ENCODE measurements around the gene JAG1. TPM values are rescaled to one million over a fixed set of nuclear protein-coding genes. Genes with fewer than 3 reads are reported as not detected.

Gene JAG1
- total RNA-seq, 1 experiment from 2014 or later, result 176 TPM

DNA sequence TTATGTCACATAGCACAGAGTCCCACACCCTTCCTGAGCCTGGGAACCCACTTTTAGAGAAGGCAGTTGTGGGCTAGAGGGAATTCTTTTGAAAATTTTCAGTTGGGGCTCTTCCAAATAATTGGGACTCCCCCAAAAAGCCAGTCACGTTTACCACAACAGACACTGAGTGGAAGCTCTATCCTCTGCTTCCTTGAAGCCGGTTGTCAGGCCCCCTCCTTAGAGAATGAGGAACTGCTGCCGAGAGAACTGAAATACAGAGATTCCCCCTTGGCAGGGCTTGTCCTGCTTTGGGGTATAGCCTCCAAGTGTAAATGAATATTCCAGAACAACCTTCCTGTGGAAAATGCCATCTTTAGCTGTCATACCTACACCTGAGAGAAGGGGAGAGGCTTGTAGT is 2.7 kb upstream of the JAG1 start:
- Histone ChIP-seq H3K9me3 (ENCODE audit: low read length) (no peaks in the 10 kb centered on the region), H3K4me2 (ENCODE audit: low read length) (no peak overlapping the region), H3K9me2 (replicated peaks; ENCODE audit: low read length) (no peaks in the 10 kb centered on the region), H3K4me1 (ENCODE audit: insufficient read depth, low read length) (peaks cover 30% of the 10 kb centered on the region), H3K27me3 (ENCODE audit: low read length) (no peaks in the 10 kb centered on the region), H2AFZ (ENCODE audit: low read length) (no peak overlapping the region), H3K27ac (ENCODE audit: low read length) (no peak overlapping the region), H3F3A (ENCODE audit: low read length, unreplicated experiment) (no peaks in the 10 kb centered on the region), H3K79me2 (ENCODE audit: low read length) (peaks cover 38% of the 10 kb centered on the region), H3K9ac (ENCODE audit: low read length) (no peak overlapping the region), H3K36me3 (ENCODE audit: low read depth, low read length) (peaks cover 9% of the 10 kb centered on the region), H3K4me3 (ENCODE audit: low read length) (no peak overlapping the region), H4K20me1 (ENCODE audit: low read length) (peaks cover 16% of the 10 kb centered on the region)
- ATAC-seq (no peak), DNase-seq (no peak)
- ChIA-PET CTCF (interaction anchor here (0.5 kb wide), 1 partner anchor 85 kb away, joined by 3 read pairs; no protein-coding TSS in a partner anchor), POLR2A (ENCODE audit: unreplicated experiment) (interaction anchor here (0.8 kb wide), 1 partner anchor 597 kb away, joined by 3 read pairs; no protein-coding TSS in a partner anchor)
- TF ChIP-seq, protein P1, sequence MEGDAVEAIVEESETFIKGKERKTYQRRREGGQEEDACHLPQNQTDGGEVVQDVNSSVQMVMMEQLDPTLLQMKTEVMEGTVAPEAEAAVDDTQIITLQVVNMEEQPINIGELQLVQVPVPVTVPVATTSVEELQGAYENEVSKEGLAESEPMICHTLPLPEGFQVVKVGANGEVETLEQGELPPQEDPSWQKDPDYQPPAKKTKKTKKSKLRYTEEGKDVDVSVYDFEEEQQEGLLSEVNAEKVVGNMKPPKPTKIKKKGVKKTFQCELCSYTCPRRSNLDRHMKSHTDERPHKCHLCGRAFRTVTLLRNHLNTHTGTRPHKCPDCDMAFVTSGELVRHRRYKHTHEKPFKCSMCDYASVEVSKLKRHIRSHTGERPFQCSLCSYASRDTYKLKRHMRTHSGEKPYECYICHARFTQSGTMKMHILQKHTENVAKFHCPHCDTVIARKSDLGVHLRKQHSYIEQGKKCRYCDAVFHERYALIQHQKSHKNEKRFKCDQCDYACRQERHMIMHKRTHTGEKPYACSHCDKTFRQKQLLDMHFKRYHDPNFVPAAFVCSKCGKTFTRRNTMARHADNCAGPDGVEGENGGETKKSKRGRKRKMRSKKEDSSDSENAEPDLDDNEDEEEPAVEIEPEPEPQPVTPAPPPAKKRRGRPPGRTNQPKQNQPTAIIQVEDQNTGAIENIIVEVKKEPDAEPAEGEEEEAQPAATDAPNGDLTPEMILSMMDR (conservative IDR thresholded peaks at IDR 0.05; ENCODE audit: low read depth, low read length), result no peak
- TF ChIP-seq EZH2phosphoT487 (IDR thresholded peaks at IDR 0.05; ENCODE audit: borderline replicate concordance, low read length) (no peak), EZH2 (IDR thresholded peaks at IDR 0.05; ENCODE audit: low read length, unreplicated experiment) (no peak)
- BruUV-seq (replicated peaks), result no TSS peak
- intact Hi-C loops (cut with micrococcal nuclease), result loop anchor here (10.0 kb wide), 1 partner anchor 778 kb away; no protein-coding TSS in a partner anchor

- Histone ChIP-seq H3K4me2 (ENCODE audit: low read length) (peak overlapping the region; percentile 89), H3K27ac (ENCODE audit: low read length) (peak overlapping the region; percentile 95), H3F3A (ENCODE audit: low read length, unreplicated experiment) (no peaks in the 10 kb centered on the region), H3K9ac (ENCODE audit: low read length) (peak overlapping the region; percentile 97), H3K27me3 (ENCODE audit: low read length) (no peaks in the 10 kb centered on the region), H3K36me3 (ENCODE audit: low read depth, low read length) (peaks cover 19% of the 10 kb centered on the region), H3K4me1 (ENCODE audit: insufficient read depth, low read length) (peaks cover 35% of the 10 kb centered on the region), H3K9me3 (ENCODE audit: low read length) (no peaks in the 10 kb centered on the region), H3K79me2 (ENCODE audit: low read length) (peaks cover 48% of the 10 kb centered on the region), H4K20me1 (ENCODE audit: low read length) (peaks cover 25% of the 10 kb centered on the region), H2AFZ (ENCODE audit: low read length) (0 out of 2 replicates have a peak overlapping the region, but pooled peaks have one; percentile 68), H3K9me2 (replicated peaks; ENCODE audit: low read length) (no peaks in the 10 kb centered on the region), H3K4me3 (ENCODE audit: low read length) (peak overlapping the region; percentile 95)
- CTCF ChIA-PET, result interaction anchor here (0.9 to 1.6 kb wide), 2 partner anchors 86 to 328 kb away, joined by 3 to 12 read pairs; no protein-coding TSS in a partner anchor
- POLR2A ChIA-PET (ENCODE audit: unreplicated experiment), result interaction anchor here (0.6 to 0.7 kb wide), 2 partner anchors 99 to 173 kb away, joined by 3 to 23 read pairs; no protein-coding TSS in a partner anchor
- ATAC-seq (no peak), DNase-seq (no peak)
- no TSS peak for BruUV-seq (replicated peaks)
- TF ChIP-seq, protein P1 (conservative IDR thresholded peaks at IDR 0.05; ENCODE audit: low read depth, low read length), result no peak
- TF ChIP-seq EZH2phosphoT487 (IDR thresholded peaks at IDR 0.05; ENCODE audit: borderline replicate concordance, low read length), result no peak
- no peak for TF ChIP-seq EZH2 (IDR thresholded peaks at IDR 0.05; ENCODE audit: low read length, unreplicated experiment)
- intact Hi-C loops (cut with micrococcal nuclease), result loop anchor here (1.0 to 10.0 kb wide), 8 partner anchors 31 to 779 kb away; no protein-coding TSS in a partner anchor
Measured at GRCh38 chr20:10675450-10675848, 1.6 kb upstream of the JAG1 start.

Data from PC-3 (cell line).